ENCODE results near the gene IL17RB. TPM values are rescaled to one million over a fixed set of nuclear protein-coding genes. Genes with fewer than 3 reads are reported as not detected.

The IL17RB gene
- total RNA-seq, 4 donors from 2014 or later: 0.52 to 0.83 (median 0.63) TPM; not detected in 1

- Histone ChIP-seq H3K27me3 (no peaks in the 10 kb centered on the region), H3K9me3 (no peaks in the 10 kb centered on the region), H3K4me1 (peaks cover 0 to 4% (median 0%) of the 10 kb centered on the region in 4 donors), H3K4me3 (no peak overlapping the region), H3K36me3 (no peaks in the 10 kb centered on the region), H3K27ac (replicated peaks in 1 of 4) (no peak overlapping the region)
- WGBS: 66% methylated on average over 13 of the region's 14 CpGs
- intact Hi-C loops (cut with DNase I): no loop called here
- TF ChIP-seq CTCF (IDR thresholded peaks at IDR 0.05): no peak
- DNase-seq (ENCODE audit: extremely low spot score): no peak
Observed at GRCh38 chr3:53804697-53805462, 41.5 kb upstream of the IL17RB start.

GRCh38 chr3:53805463-53806159 is 40.8 kb upstream of the IL17RB start:
- intact Hi-C loops (cut with DNase I): no loop called here
- WGBS: 80% methylated on average over 4 of the region's 4 CpGs
- Histone ChIP-seq H3K27me3 (no peaks in the 10 kb centered on the region), H3K36me3 (no peaks in the 10 kb centered on the region), H3K4me3 (no peak overlapping the region), H3K4me1 (peaks cover 0 to 4% (median 0%) of the 10 kb centered on the region in 4 donors), H3K9me3 (no peaks in the 10 kb centered on the region), H3K27ac (replicated peaks in 1 of 4) (no peak overlapping the region)
- no peak for DNase-seq (ENCODE audit: extremely low spot score)
- TF ChIP-seq POLR2AphosphoS5 (IDR thresholded peaks at IDR 0.05): no peak
- TF ChIP-seq CTCF (IDR thresholded peaks at IDR 0.05): no peak
- TF ChIP-seq POLR2A (IDR thresholded peaks at IDR 0.05; ENCODE audit: low read depth): no peak
- TF ChIP-seq EP300 (IDR thresholded peaks at IDR 0.05): no peak

- Histone ChIP-seq H3K9me3 (no peaks in the 10 kb centered on the region), H3K36me3 (no peaks in the 10 kb centered on the region), H3K4me1 (peaks cover 0 to 4% (median 0%) of the 10 kb centered on the region in 4 donors), H3K4me3 (no peak overlapping the region), H3K27me3 (no peaks in the 10 kb centered on the region), H3K27ac (replicated peaks in 1 of 4) (no peak overlapping the region)
- 86% methylated on average over 9 of the region's 10 CpGs for WGBS
- intact Hi-C loops (cut with DNase I): no loop called here
- DNase-seq (ENCODE audit: extremely low spot score): no peak
- TF ChIP-seq EP300 (IDR thresholded peaks at IDR 0.05) (no peak), POLR2AphosphoS5 (IDR thresholded peaks at IDR 0.05) (no peak), CTCF (IDR thresholded peaks at IDR 0.05) (no peak), POLR2A (IDR thresholded peaks at IDR 0.05; ENCODE audit: low read depth) (no peak)
Observed at GRCh38 chr3:53806182-53807116, 39.9 kb upstream of the IL17RB start.

GRCh38 chr3:53807117-53807810 is 39.1 kb upstream of the IL17RB start:
- 94% methylated on average over 11 of the region's 15 CpGs for WGBS
- no peaks in the 10 kb centered on the region for H3K36me3 ChIP-seq
- no peaks in the 10 kb centered on the region for H3K27me3 ChIP-seq
- H3K4me3 ChIP-seq: no peak overlapping the region
- H3K27ac ChIP-seq (replicated peaks in 1 of 4): no peak overlapping the region
- H3K9me3 ChIP-seq: no peaks in the 10 kb centered on the region
- peaks cover 0 to 4% (median 0%) of the 10 kb centered on the region in 4 donors for H3K4me1 ChIP-seq
- TF ChIP-seq POLR2A (IDR thresholded peaks at IDR 0.05; ENCODE audit: low read depth): no peak
- no peak for TF ChIP-seq CTCF (IDR thresholded peaks at IDR 0.05)
- no peak for TF ChIP-seq POLR2AphosphoS5 (IDR thresholded peaks at IDR 0.05)
- TF ChIP-seq EP300 (IDR thresholded peaks at IDR 0.05): no peak
- no peak for DNase-seq (ENCODE audit: extremely low spot score)
- intact Hi-C loops (cut with DNase I): no loop called here
